ENCODE measurements around the gene XXYLT1. TPM values are rescaled to one million over a fixed set of nuclear protein-coding genes. Genes with fewer than 3 reads are reported as not detected.

Gene XXYLT1
- total RNA-seq (2021; ENCODE audit: unreplicated experiment) = 10.9 TPM
- 6.4 and 6.6 TPM in 2 replicates for polyA plus RNA-seq (2012)
- percentile 60 among the genes with signal in this experiment for Bru-seq, nascent RNA
- BruChase-seq, experiment 1, labeled RNA remaining after a 6-hour chase = percentile 51 among the genes with signal in this experiment
- percentile 55 among the genes with signal in this experiment for BruChase-seq, experiment 2, labeled RNA remaining after a 2-hour chase
- long read RNA-seq, transcript XXYLT1-201 (4 exons, 2,727 nt) = major isoform, 22 of 30 reads
- long read RNA-seq, partial matches to known transcripts = 2 of 30 reads
- long read RNA-seq, other reads (novel, unspliced or antisense) = 6 of 30 reads

- BruUV-seq (replicated peaks) = no TSS peak
- H3K9ac ChIP-seq (ENCODE audit: low read length) = peak within 1 kb of the TSS; percentile 76
- DNase-seq (ENCODE audit: low read depth, low spot score) (peak; percentile 69), ATAC-seq (peak; percentile 81)
- ChIA-PET POLR2A (interaction anchor here (0.8 to 2.0 kb wide), 7 partner anchors 8 to 588 kb away, joined by 3 to 10 read pairs (median 4); partner anchors contain the start of genes ACAP2 and PPP1R2), CTCF (interaction anchor here (0.6 to 3.4 kb wide), 42 partner anchors 9 to 637 kb away, joined by 3 to 142 read pairs (median 4); partner anchors contain the start of genes ACAP2, LSG1 and PPP1R2), RAD21 (ENCODE audit: low non-redundant PET in 1 of 2, low total read pairs in 2 of 2, uncharacterized antibody in 2 of 2, unreplicated experiment in 2 of 2) (interaction anchor here (0.6 to 1.9 kb wide), 10 partner anchors 246 to 599 kb away, joined by 3 to 6 read pairs (median 4); partner anchors contain the start of genes LSG1 (in 1 of the 2) and PPP1R2 (in 1 of the 2))
- no peaks in the 10 kb centered on the region for H3K9me2 ChIP-seq (ENCODE audit: insufficient read depth)
- H3K4me2 ChIP-seq (ENCODE audit: low read length) = peak within 1 kb of the TSS; percentile 87
- peaks cover 12 to 25% of the 10 kb centered on the region in 2 experiments for H3K4me1 ChIP-seq (ENCODE audit: control insufficient read depth in 1 of 2, insufficient read depth in 2 of 2, low read length in 2 of 2)
- H3K4me3 ChIP-seq (replicated peaks in 1 of 2; ENCODE audit: low read depth in 1 of 2, low read length in 2 of 2) = peak within 1 kb of the TSS; percentile 63 to 74
- 0 out of 4 replicates have a peak, but pooled peaks cover 0 to 5% of the 10 kb centered on the region in 2 experiments for H3K36me3 ChIP-seq (ENCODE audit: control insufficient read depth in 1 of 2, insufficient read depth in 2 of 2, low read length in 2 of 2)
- intact Hi-C loops (cut with micrococcal nuclease) = loop anchor here (1.0 to 5.0 kb wide), 3 partner anchors 171 to 580 kb away; partner anchors contain the start of gene ACAP2
- H3K27ac ChIP-seq (ENCODE audit: low read depth, low read length) = peak within 1 kb of the TSS; percentile 77
- peak within 1 kb of the TSS; percentile 40 for H2AFZ ChIP-seq (ENCODE audit: low read depth, low read length, poor library complexity, severe bottlenecking)
- no peaks in the 10 kb centered on the region for H3K27me3 ChIP-seq (ENCODE audit: insufficient read depth, low read length)
- peaks cover 30% of the 10 kb centered on the region for H3K79me2 ChIP-seq (ENCODE audit: insufficient read depth, low read length)
- H4K20me1 ChIP-seq (ENCODE audit: insufficient read depth) = no peaks in the 10 kb centered on the region
- H3K9me3 ChIP-seq (ENCODE audit: control insufficient read depth in 1 of 2, insufficient read depth in 1 of 2, low read depth in 1 of 2, low read length in 2 of 2) = no peaks in the 10 kb centered on the region
- TF ChIP-seq JUND (IDR thresholded peaks at IDR 0.05) = no peak
- TF ChIP-seq REST (IDR thresholded peaks at IDR 0.05; ENCODE audit: low read depth) = no peak
- no peak for TF ChIP-seq EGR1 (IDR thresholded peaks at IDR 0.05; ENCODE audit: low read depth)
- TF ChIP-seq ELF1 (IDR thresholded peaks at IDR 0.05; ENCODE audit: borderline replicate concordance, low read depth) = no peak
- TF ChIP-seq ZFX (IDR thresholded peaks at IDR 0.05) = peak; percentile 97
- no peak for TF ChIP-seq CEBPB (IDR thresholded peaks at IDR 0.05; ENCODE audit: low read depth)
- no peak for TF ChIP-seq SRF (IDR thresholded peaks at IDR 0.05; ENCODE audit: low read depth)
- peak; percentile 45 for TF ChIP-seq POLR2A (IDR thresholded peaks at IDR 0.05; ENCODE audit: borderline replicate concordance, extremely low read depth, insufficient read depth, insufficient read length)
- TF ChIP-seq, protein P1, sequence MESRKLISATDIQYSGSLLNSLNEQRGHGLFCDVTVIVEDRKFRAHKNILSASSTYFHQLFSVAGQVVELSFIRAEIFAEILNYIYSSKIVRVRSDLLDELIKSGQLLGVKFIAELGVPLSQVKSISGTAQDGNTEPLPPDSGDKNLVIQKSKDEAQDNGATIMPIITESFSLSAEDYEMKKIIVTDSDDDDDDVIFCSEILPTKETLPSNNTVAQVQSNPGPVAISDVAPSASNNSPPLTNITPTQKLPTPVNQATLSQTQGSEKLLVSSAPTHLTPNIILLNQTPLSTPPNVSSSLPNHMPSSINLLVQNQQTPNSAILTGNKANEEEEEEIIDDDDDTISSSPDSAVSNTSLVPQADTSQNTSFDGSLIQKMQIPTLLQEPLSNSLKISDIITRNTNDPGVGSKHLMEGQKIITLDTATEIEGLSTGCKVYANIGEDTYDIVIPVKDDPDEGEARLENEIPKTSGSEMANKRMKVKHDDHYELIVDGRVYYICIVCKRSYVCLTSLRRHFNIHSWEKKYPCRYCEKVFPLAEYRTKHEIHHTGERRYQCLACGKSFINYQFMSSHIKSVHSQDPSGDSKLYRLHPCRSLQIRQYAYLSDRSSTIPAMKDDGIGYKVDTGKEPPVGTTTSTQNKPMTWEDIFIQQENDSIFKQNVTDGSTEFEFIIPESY (IDR thresholded peaks at IDR 0.05; ENCODE audit: extremely low read depth, insufficient replicate concordance, low read length) = no peak
- peak; percentile 69 for TF ChIP-seq SIN3A (IDR thresholded peaks at IDR 0.05; ENCODE audit: low read depth)
- TF ChIP-seq ZNF274 (IDR thresholded peaks at IDR 0.05; ENCODE audit: low read depth, low read length) = no peak
- TF ChIP-seq SP1 (IDR thresholded peaks at IDR 0.05; ENCODE audit: low read depth) = peak; percentile 87
- TF ChIP-seq POLR2AphosphoS5 (IDR thresholded peaks at IDR 0.05; ENCODE audit: low read depth, low read length) = peak; percentile 70
- no peak for TF ChIP-seq MAX (IDR thresholded peaks at IDR 0.05)
- peak; percentile 36 for TF ChIP-seq RAD21 (IDR thresholded peaks at IDR 0.05; ENCODE audit: low read depth)
- TF ChIP-seq EZH2 (IDR thresholded peaks at IDR 0.05) = no peak
- TF ChIP-seq, protein P2, sequence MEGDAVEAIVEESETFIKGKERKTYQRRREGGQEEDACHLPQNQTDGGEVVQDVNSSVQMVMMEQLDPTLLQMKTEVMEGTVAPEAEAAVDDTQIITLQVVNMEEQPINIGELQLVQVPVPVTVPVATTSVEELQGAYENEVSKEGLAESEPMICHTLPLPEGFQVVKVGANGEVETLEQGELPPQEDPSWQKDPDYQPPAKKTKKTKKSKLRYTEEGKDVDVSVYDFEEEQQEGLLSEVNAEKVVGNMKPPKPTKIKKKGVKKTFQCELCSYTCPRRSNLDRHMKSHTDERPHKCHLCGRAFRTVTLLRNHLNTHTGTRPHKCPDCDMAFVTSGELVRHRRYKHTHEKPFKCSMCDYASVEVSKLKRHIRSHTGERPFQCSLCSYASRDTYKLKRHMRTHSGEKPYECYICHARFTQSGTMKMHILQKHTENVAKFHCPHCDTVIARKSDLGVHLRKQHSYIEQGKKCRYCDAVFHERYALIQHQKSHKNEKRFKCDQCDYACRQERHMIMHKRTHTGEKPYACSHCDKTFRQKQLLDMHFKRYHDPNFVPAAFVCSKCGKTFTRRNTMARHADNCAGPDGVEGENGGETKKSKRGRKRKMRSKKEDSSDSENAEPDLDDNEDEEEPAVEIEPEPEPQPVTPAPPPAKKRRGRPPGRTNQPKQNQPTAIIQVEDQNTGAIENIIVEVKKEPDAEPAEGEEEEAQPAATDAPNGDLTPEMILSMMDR (IDR thresholded peaks at IDR 0.05 in 2 of 3, conservative IDR thresholded peaks at IDR 0.05 in 1 of 3; ENCODE audit: borderline replicate concordance in 1 of 3, insufficient read depth in 1 of 3, low read depth in 2 of 3, low read length in 2 of 3) = peak in 2 of 3 experiments; percentile 49 to 55; a peak in 5 of 6 replicates
- TF ChIP-seq TCF7L2 (IDR thresholded peaks at IDR 0.05; ENCODE audit: borderline replicate concordance, extremely low read depth, insufficient read depth, insufficient read length) = no peak
Measured at GRCh38 chr3:195270817-195271409, at the start of gene XXYLT1. TSS of gene XXYLT1 (minus strand) at chr3:195271159. CDS start at chr3:195271058, 101 bp downstream.

All from HCT116 (cell line).